K562 (cell line): ENCODE data around the gene BIK. TPM values are rescaled to one million over a fixed set of nuclear protein-coding genes. Genes with fewer than 3 reads are reported as not detected.

Experiments
- ATAC-seq: fragments of 200-7000 bp; cut with Tn5 transposase; 3 replicates; pipeline ENCODE4 v1.9.1; 2020; ENCODE audit warnings: moderate library complexity
- BruUV-seq: library from RNA; stranded (reverse); fragments of 400-500 nt; replicated peaks from 2 replicates; lab custom pipeline; 2021; lab: Mats Ljungman, UMichigan
- CTCF ChIA-PET: fragments of 300-600 bp; formaldehyde crosslinking; extraction: SDS; loops from one replicate; lab custom pipeline; 2021; ENCODE audit warnings: low intra/inter-chr PET ratio; lab: Yijun Ruan, JAX
- POLR2A ChIA-PET: fragments of 300-600, 350-650 bp; sonication (Branson Sonifier 250); formaldehyde crosslinking; extraction: SDS; loops from one replicate; lab custom pipeline; 2021; ENCODE audit warnings: antibody characterized with exemption, inconsistent platforms; lab: Yijun Ruan, JAX
- DNase-seq, 4 experiments: peaks; one replicate each; pipeline versions ENCODE4 v3.0.0 to v3.0.0-alpha.2; 2011 to 2018; ENCODE audit warnings: low spot score in 3 of 4, mixed read lengths in 3 of 4; ENCODE audit errors: extremely low read depth in 1 of 4
- FAIRE-seq: peaks from 2 replicates; lab custom pipeline; 2011; peaks lifted over from hg19 to GRCh38; lab: Jason Lieb, UNC
- H2AFZ ChIP-seq: 2 replicates; pipeline ENCODE4 v1.6.0; 2011; ENCODE audit warnings: low read depth, low read length, control low read depth, inconsistent platforms
- H3K27ac ChIP-seq: fragments of 200-600 bp; 3 replicates; pipeline ENCODE4 v1.8.0; 2011; ENCODE audit warnings: low read depth, mild to moderate bottlenecking, control low read depth, inconsistent platforms, low read length, moderate library complexity, mixed read lengths; ENCODE audit errors: extremely low read depth
- H3K27me3 ChIP-seq, 2 experiments: fragments of 300-600 bp in 1 of 2; 2 replicates in 1 of 2; 3 replicates in 1 of 2; pipeline versions ENCODE4 v1.6.0 to v1.8.0; 2011; ENCODE audit warnings: inconsistent platforms in 2 of 2, low read length in 2 of 2, mild to moderate bottlenecking in 1 of 2, mixed read lengths in 1 of 2, moderate library complexity in 1 of 2; ENCODE audit not compliant: control insufficient read depth in 2 of 2, insufficient read depth in 2 of 2
- H3K36me3 ChIP-seq: fragments of 300-600 bp; 3 replicates; pipeline ENCODE4 v1.8.0; 2011; ENCODE audit warnings: mild to moderate bottlenecking, low read length, inconsistent platforms; ENCODE audit not compliant: control insufficient read depth, insufficient read depth
- H3K4me1 ChIP-seq, 2 experiments: fragments of 200-600 bp in 1 of 2; replicated peaks in 1 of 2; 2 replicates in 1 of 2; 3 replicates in 1 of 2; pipeline versions ENCODE4 v1.5.1 to v1.8.0; 2011; ENCODE audit warnings: inconsistent platforms in 2 of 2, low read length in 2 of 2, mild to moderate bottlenecking in 1 of 2, mixed read lengths in 1 of 2, moderate library complexity in 1 of 2; ENCODE audit not compliant: control insufficient read depth in 2 of 2, insufficient read depth in 2 of 2
- H3K4me2 ChIP-seq: 2 replicates; pipeline ENCODE4 v1.6.1; 2011; ENCODE audit warnings: low read length, control low read depth, inconsistent platforms, mixed read lengths; ENCODE audit not compliant: insufficient read depth
- H3K4me3 ChIP-seq: fragments of 200-600 bp; sonication (generic), shearing (Covaris generic); 2 replicates; pipeline ENCODE4 v1.5.1; 2016; ENCODE audit warnings: control low read depth, inconsistent platforms
- H3K79me2 ChIP-seq: fragments of 200-600 bp; 3 replicates; pipeline ENCODE4 v1.8.0; 2011; ENCODE audit warnings: low read length, inconsistent platforms; ENCODE audit not compliant: control insufficient read depth, insufficient read depth
- H3K9ac ChIP-seq, 2 experiments: 2 replicates each; pipeline versions ENCODE4 v1.6.0 to v1.6.1; 2011; ENCODE audit warnings: low read depth in 2 of 2, low read length in 2 of 2, control low read depth in 1 of 2, inconsistent platforms in 1 of 2, mild to moderate bottlenecking in 1 of 2, mixed read lengths in 1 of 2; ENCODE audit not compliant: insufficient read depth in 1 of 2
- H3K9me1 ChIP-seq: one replicate; pipeline ENCODE4 v1.6.0; 2011; ENCODE audit warnings: inconsistent platforms, mild to moderate bottlenecking, low read length, moderate library complexity; ENCODE audit not compliant: control insufficient read depth, insufficient read depth
- H3K9me3 ChIP-seq: replicated peaks from 2 replicates; pipeline ENCODE4 v1.5.1; 2011; ENCODE audit warnings: low read depth, low read length, inconsistent platforms; ENCODE audit not compliant: control insufficient read depth, insufficient read depth
- H4K20me1 ChIP-seq: replicated peaks from 2 replicates; pipeline ENCODE4 v1.6.1; 2011; ENCODE audit warnings: low read length, inconsistent platforms, mixed read lengths; ENCODE audit not compliant: control insufficient read depth, insufficient read depth
- HNRNPLL ChIP-seq: fragments of 200-400 bp; formaldehyde crosslinking; IDR thresholded peaks from 2 replicates; pipeline ENCODE4 v1.6.1; 2017; ENCODE audit warnings: low read length, low read depth, mild to moderate bottlenecking; ENCODE audit not compliant: poor library complexity, severe bottlenecking
- MYBL2 ChIP-seq, 2 experiments: fragments of 450-650 bp in 1 of 2; sonication (generic) in 1 of 2; formaldehyde crosslinking in 1 of 2; IDR thresholded peaks; 2 replicates each; pipeline versions ENCODE4 v1.6.1 to v1.8.1; 2017 to 2022; ENCODE audit warnings: borderline replicate concordance in 1 of 2, inconsistent platforms in 1 of 2, low read depth in 1 of 2, mild to moderate bottlenecking in 1 of 2, missing genetic modification reagents in 1 of 2, moderate library complexity in 1 of 2
- NR2C1 ChIP-seq, 2 experiments: fragments of 450-650 bp; IDR thresholded peaks; 2 replicates each; pipeline ENCODE4 v1.6.1; 2017; ENCODE audit warnings: mild to moderate bottlenecking in 2 of 2, antibody characterized with exemption in 1 of 2, inconsistent platforms in 1 of 2, missing compliant biosample characterization in 1 of 2, missing genetic modification characterization in 1 of 2
- NRF1 ChIP-seq, 2 experiments: fragments of 450-650 bp; IDR thresholded peaks in 1 of 2; conservative IDR thresholded peaks in 1 of 2; 2 replicates each; pipeline ENCODE4 v1.6.1; 2014; ENCODE audit warnings: mild to moderate bottlenecking in 2 of 2
- RBBP5 ChIP-seq: fragments of 200-600 bp; sonication (generic); IDR thresholded peaks from 2 replicates; pipeline ENCODE4 v1.6.1; 2012; ENCODE audit warnings: borderline replicate concordance, mild to moderate bottlenecking, low read length, control low read depth, inconsistent platforms; ENCODE audit not compliant: insufficient read depth, poor library complexity, severe bottlenecking
- SRSF9 ChIP-seq: fragments of 200-400 bp; formaldehyde crosslinking; IDR thresholded peaks from 2 replicates; pipeline ENCODE4 v1.6.1; 2017; ENCODE audit warnings: low read depth, low read length, borderline replicate concordance
- TAF15 ChIP-seq: fragments of 200-400 bp; formaldehyde crosslinking; IDR thresholded peaks from 2 replicates; pipeline ENCODE4 v1.6.1; 2017; ENCODE audit warnings: mild to moderate bottlenecking, low read depth, low read length, moderate library complexity
- TBL1XR1 ChIP-seq, 2 experiments: IDR thresholded peaks; 2 replicates each; pipeline ENCODE4 v1.6.1; 2012; ENCODE audit warnings: improper control_type of control experiment in 2 of 2, low read length in 2 of 2, mild to moderate bottlenecking in 1 of 2
- ZC3H4 ChIP-seq: sonication (generic); formaldehyde crosslinking; IDR thresholded peaks from 2 replicates; pipeline ENCODE4 v1.9.0; 2021; ENCODE audit warnings: missing genetic modification reagents, borderline replicate concordance
- ZNF384 ChIP-seq: IDR thresholded peaks from 2 replicates; pipeline ENCODE4 v1.6.1; 2012; ENCODE audit warnings: low read depth, low read length, improper control_type of control experiment
- ZNF408 ChIP-seq: fragments of 250-450 bp; sonication (Bioruptor Pico); IDR thresholded peaks from 2 replicates; pipeline ENCODE4 v1.4.0; 2020; ENCODE audit warnings: low read depth, mild to moderate bottlenecking, moderate library complexity
- ZSCAN32 ChIP-seq: fragments of 450-650 bp; formaldehyde crosslinking; IDR thresholded peaks from 2 replicates; pipeline ENCODE4 v1.4.0; 2020; ENCODE audit warnings: mild to moderate bottlenecking, moderate library complexity
- WGBS: fragments of 100-300 bp; shearing (Covaris generic); methylation state at CpG from one replicate; pipeline ENCODE4 v1.1.6; 2016; ENCODE audit warnings: low coverage, mixed read lengths; ENCODE audit not compliant: insufficient coverage; ENCODE audit errors: missing lambda C conversion rate; 5-methylcytosine and 5-hydroxymethylcytosine counted together
- in situ Hi-C: fragments of 300-500 bp; cut with MboI; formaldehyde crosslinking; loops from 4 replicates; pipeline ENCODE4 v1.15.0; 2018; ENCODE audit warnings: inconsistent platforms, mixed read lengths
- intact Hi-C: fragments of 100-400 bp; cut with micrococcal nuclease; formaldehyde crosslinking; loops from 2 replicates; pipeline ENCODE4 v1.14.2; 2022
- polyA plus RNA-seq, 8 experiments: library from polyadenylated mRNA; depleted of rRNA in 4 of 8; stranded (reverse) in 5 of 8; unstranded in 3 of 8; fragments of >200 nt; fragmentation: Nextera tagmentation in 2 of 8; fragmentation: Illumina TruSeq in 1 of 8; extraction: Ambion mirVana in 2 of 8; extraction: Trizol in 1 of 8; gene quantifications; 2 replicates each; pipeline versions ENCODE4 v1.2.1 to v1.2.3, GENCODE V29; 2011 to 2014; ENCODE audit warnings: inconsistent platforms in 1 of 8, missing spikeins in 1 of 8
- total RNA-seq, 7 experiments: library from RNA; depleted of rRNA in 6 of 7; stranded (reverse); fragments of >200 nt in 6 of 7; fragmentation: Illumina TruSeq in 2 of 7; extraction: Trizol in 2 of 7; gene quantifications; 2 replicates each; pipeline versions ENCODE4 v1.2.1 to v1.2.3, GENCODE V29; 2011 to 2021; ENCODE audit warnings: low replicate concordance in 1 of 7

Gene BIK
- total and polyA plus RNA-seq, 9 of the 15 experiments (the other 6 are each of a cell fraction or from before 2014, with no cell fraction given), result 0.08 to 0.23 (median 0.18) TPM; not detected in 4

GRCh38 chr22:43080616-43081015 lies 29.9 kb upstream of the BIK start:
- ATAC-seq, result no peak
- intact Hi-C loops, result no loop called here
- CTCF ChIA-PET, result no interaction called here
- Histone ChIP-seq H3K9me1 (no peaks in the 10 kb centered on the region), H3K36me3 (no peaks in the 10 kb centered on the region)
- TF ChIP-seq HNRNPLL (no peak), ZNF384 (peak; percentile 61), TBL1XR1 (IDR thresholded peaks at IDR 0.05; ENCODE audit: low read length in 2 of 2) (no peak), NR2C1 (IDR thresholded peaks at IDR 0.05) (0 out of 2 replicates have a peak, but pooled peaks have one; percentile 19), NR2C1 (tag; IDR thresholded peaks at IDR 0.05) (no peak)
- TF ChIP-seq, all 486 proteins: peak for 2
- Histone ChIP-seq H3K27me3 (no peaks in the 10 kb centered on the region), H3K9me3 (no peaks in the 10 kb centered on the region), H3K27ac (no peak overlapping the region), H3K4me2 (no peak overlapping the region), H3K9ac (no peak overlapping the region), H2AFZ (no peak overlapping the region), H3K4me1 (peaks cover 0 to 3% of the 10 kb centered on the region in 2 experiments; a peak in 3 of 5 replicates), H3K4me3 (no peak overlapping the region), H3K79me2 (no peaks in the 10 kb centered on the region), H4K20me1 (no peaks in the 10 kb centered on the region)
- WGBS, result no CpG with 5 or more reads among the region's 2 CpGs
- in situ Hi-C loops, result no loop called here
- FAIRE-seq (no peak), DNase-seq (no peak)
- POLR2A ChIA-PET, result interaction anchor here (1.0 kb wide), 1 partner anchor 10 kb away, joined by 4 read pairs; no protein-coding TSS in a partner anchor
- no TSS peak for BruUV-seq

GRCh38 chr22:43081968-43082367 lies 28.6 kb upstream of the BIK start:
- peaks cover 0 to 7% of the 10 kb centered on the region in 2 experiments; a peak in 3 of 5 replicates for H3K4me1 ChIP-seq
- WGBS, result 29% methylated on average over 3 of the region's 4 CpGs
- POLR2A ChIA-PET, result no interaction called here
- DNase-seq (no peak), FAIRE-seq (no peak), ATAC-seq (no peak)
- in situ Hi-C loops, result no loop called here
- no peaks in the 10 kb centered on the region for H4K20me1 ChIP-seq
- H3K27me3 ChIP-seq, result no peaks in the 10 kb centered on the region
- BruUV-seq, result no TSS peak
- no peak overlapping the region for H3K4me3 ChIP-seq
- intact Hi-C loops, result no loop called here
- no peak overlapping the region for H2AFZ ChIP-seq
- CTCF ChIA-PET, result no interaction called here
- no peak overlapping the region for H3K9ac ChIP-seq
- H3K27ac ChIP-seq, result no peak overlapping the region
- no peaks in the 10 kb centered on the region for H3K9me1 ChIP-seq
- H3K4me2 ChIP-seq, result no peak overlapping the region
- H3K9me3 ChIP-seq, result no peaks in the 10 kb centered on the region
- no peaks in the 10 kb centered on the region for H3K36me3 ChIP-seq
- no peaks in the 10 kb centered on the region for H3K79me2 ChIP-seq
- TF ChIP-seq ZC3H4, result no peak
- TF ChIP-seq TAF15, result no peak
- TF ChIP-seq NRF1 (conservative IDR thresholded peaks at IDR 0.05 in 1 of 2, IDR thresholded peaks at IDR 0.05 in 1 of 2), result no peak
- no peak for TF ChIP-seq RBBP5
- TF ChIP-seq ZNF408 (CRISPR knock-in tag), result no peak
- no peak for TF ChIP-seq SRSF9
- TF ChIP-seq MYBL2 (IDR thresholded peaks at IDR 0.05; ENCODE audit: low read depth), result no peak
- TF ChIP-seq MYBL2 (CRISPR knock-in tag; IDR thresholded peaks at IDR 0.05; ENCODE audit: borderline replicate concordance), result no peak
- TF ChIP-seq ZSCAN32 (CRISPR knock-in tag), result no peak
